Fibroblast of pulmonary artery (primary cell): ENCODE measurements around the gene DNAJA3.

Experiments used
- DNase-seq: peaks from one replicate; pipeline ENCODE4 v3.0.0-alpha.2; 2010; ENCODE audit warnings: low read depth
- H3K4me3 ChIP-seq: replicated peaks from 2 replicates; pipeline ENCODE4 v1.5.1; 2011; ENCODE audit warnings: low read depth, mild to moderate bottlenecking, control low read depth, low read length, moderate library complexity
- TF ChIP-seq, protein P1 (sequence below): IDR thresholded peaks from 2 replicates; pipeline ENCODE4 v1.5.1; 2011; ENCODE audit warnings: mild to moderate bottlenecking, control low read depth, low read length, inconsistent platforms; ENCODE audit errors: missing control alignments

Gene DNAJA3

DNA sequence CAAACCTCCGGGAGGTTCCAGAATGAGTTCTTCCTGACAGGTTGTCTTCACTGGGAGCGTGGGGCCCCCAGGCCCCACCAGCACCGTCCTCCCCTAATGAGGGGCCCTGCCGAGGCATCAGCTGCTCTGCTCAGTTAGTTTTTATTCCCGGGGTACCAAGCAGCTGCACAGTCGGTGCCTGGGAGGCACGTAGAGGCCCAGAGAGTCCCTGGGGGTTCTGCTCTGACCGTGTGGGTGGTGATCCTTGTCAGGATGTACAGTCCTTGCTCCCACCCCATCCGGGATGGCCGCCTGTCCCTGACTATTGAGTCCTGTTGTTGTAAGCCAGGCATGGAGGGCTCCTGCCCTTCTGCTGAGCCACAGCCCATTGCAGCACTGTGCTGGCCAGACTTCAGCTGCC is 30.3 kb downstream of the DNAJA3 start:
- no peak for DNase-seq
- no peak overlapping the region for H3K4me3 ChIP-seq

GRCh38 chr16:4460936-4461249 is 35.2 kb downstream of the DNAJA3 start:
- H3K4me3 ChIP-seq = no peak overlapping the region
- TF ChIP-seq, protein P1, sequence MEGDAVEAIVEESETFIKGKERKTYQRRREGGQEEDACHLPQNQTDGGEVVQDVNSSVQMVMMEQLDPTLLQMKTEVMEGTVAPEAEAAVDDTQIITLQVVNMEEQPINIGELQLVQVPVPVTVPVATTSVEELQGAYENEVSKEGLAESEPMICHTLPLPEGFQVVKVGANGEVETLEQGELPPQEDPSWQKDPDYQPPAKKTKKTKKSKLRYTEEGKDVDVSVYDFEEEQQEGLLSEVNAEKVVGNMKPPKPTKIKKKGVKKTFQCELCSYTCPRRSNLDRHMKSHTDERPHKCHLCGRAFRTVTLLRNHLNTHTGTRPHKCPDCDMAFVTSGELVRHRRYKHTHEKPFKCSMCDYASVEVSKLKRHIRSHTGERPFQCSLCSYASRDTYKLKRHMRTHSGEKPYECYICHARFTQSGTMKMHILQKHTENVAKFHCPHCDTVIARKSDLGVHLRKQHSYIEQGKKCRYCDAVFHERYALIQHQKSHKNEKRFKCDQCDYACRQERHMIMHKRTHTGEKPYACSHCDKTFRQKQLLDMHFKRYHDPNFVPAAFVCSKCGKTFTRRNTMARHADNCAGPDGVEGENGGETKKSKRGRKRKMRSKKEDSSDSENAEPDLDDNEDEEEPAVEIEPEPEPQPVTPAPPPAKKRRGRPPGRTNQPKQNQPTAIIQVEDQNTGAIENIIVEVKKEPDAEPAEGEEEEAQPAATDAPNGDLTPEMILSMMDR = no peak
- DNase-seq = no peak

More for the DNA sequence above, 30.3 kb downstream of the DNAJA3 start:
- TF ChIP-seq, protein P1 = no peak

DNA sequence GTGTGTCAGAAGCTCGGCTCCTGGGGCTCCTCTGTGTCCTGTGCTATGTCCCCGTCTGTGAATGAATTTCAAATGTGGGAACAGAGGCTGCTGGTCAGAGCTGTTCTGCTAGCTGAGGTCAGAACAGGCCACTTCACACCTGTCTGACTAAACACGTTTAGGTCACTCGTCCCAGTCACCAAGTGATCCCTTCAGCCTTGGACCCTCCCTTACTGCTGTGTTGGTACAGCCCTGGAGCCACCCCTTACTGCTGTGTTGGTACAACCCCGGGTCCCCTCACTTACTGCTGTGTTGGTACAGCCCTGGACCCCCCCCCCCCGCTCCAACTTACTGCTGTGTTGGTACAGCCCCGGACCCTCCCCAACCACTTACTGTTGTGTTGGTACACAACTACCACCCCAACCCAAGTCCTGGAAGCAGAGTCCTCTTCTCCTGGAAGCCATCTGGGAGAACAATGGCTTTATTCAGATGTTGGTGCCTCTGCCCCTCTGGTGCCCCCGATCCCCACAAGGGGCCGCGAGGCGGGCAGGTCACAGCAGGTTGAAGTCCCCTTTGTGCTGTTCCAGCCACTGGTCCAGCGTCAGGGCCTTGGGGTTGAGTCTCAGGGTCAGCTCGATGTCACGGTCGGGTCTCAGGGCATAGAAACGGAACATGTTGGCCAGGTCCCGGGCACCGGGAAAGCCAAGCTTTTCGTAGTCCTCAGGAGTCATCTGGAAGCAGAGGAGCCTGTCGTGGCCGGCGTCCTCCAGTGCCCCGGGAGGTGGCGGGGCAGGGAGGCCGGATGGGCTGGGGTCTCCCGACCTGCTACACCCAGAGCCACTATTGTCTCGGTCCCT is 35.8 kb downstream of the DNAJA3 start:
- no peak for DNase-seq
- TF ChIP-seq, protein P1 = no peak
- H3K4me3 ChIP-seq = no peak overlapping the region

DNA sequence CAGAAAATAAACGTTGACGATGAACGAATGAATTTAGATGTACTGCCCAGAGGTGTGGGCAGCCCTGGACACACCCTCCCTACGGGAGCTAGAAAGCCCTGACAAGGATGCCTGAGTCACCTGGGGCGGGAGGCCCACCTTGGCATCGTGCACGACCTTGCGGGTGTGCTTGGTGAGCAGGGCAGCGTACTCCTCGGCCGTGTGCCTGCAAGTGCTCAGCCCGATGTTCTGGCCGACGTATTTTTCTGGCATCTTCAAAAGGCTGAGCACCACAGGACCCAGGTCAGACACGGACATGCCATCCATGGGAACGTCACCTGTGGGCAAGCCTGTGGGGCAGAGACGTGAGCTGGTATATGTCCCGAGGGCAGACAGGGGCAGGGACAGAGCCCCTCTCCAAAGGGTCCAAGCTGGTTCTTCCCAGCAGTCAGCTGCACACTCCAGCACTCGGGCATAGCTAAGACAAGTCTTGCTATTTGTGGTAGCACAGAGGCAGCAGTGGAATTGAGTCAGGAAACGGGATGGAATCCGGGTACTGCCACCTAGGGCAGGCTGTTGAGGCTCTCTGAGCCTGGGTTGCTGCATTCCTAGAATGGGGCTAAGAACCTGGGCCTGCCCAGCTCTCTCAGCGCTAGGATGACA is 38.0 kb downstream of the DNAJA3 start:
- DNase-seq = no peak
- TF ChIP-seq, protein P1 = no peak

GRCh38 chr16:4465977-4466779 is 40.5 kb downstream of the DNAJA3 start:
- TF ChIP-seq, protein P1 = no peak
- DNase-seq = peak; percentile 13
- no peak overlapping the region for H3K4me3 ChIP-seq

More for the DNA sequence above, 38.0 kb downstream of the DNAJA3 start:
- H3K4me3 ChIP-seq = no peak overlapping the region

DNA sequence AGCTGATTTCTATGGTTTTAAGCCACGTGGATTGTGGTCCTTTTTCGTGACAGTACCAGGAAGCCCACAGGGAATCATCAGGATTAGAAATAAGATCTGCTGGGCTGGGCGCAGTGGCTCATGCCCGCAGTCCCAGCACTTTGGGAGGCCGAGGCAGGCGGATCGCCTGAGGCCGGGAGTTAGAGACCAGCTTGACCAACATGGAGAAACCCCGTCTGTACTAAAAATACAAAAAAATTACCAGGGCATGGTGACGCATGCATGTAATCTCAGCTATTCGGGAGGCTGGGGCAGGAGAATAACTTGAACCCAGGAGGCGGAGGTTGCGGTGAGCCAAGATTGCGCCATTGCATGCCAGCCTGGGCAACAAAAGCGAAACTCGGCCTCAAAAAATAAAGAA is 42.2 kb downstream of the DNAJA3 start:
- DNase-seq = no peak
- TF ChIP-seq, protein P1 = no peak
- no peak overlapping the region for H3K4me3 ChIP-seq
